ENCODE data around the gene CDK4. TPM values are rescaled to one million over a fixed set of nuclear protein-coding genes. Genes with fewer than 3 reads are reported as not detected.
A peak's percentile ranks its signal among the peaks of the same experiment; 100 is the strongest.

CDK4 gene
- total and polyA plus RNA-seq, 2 donors from 2014 or later: 69.1 to 118 TPM

DNA sequence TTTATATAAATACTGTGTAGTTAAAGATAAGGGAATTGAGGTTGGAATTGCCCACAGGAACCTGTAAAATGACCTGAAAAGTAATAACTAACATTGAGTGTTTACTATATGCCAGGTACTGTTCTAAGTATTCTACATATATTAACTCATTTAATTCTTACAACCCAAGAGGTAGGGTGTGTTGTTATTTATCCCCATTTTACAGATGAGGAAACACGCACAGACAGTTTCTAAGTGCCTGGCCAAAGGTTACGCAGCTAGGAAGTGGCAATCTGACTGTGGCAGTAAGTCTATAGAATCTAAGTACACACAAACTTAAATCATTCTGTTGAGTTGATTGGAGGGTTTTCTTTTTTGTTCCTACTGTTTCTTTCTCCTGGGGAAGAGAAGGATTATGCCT lies 8.3 kb downstream of the CDK4 start:
- peaks cover 0 to 8% (median 5%) of the 10 kb centered on the region in 3 donors for H3K4me1 ChIP-seq (ENCODE audit: control insufficient read depth in 2 of 3, insufficient read depth in 2 of 3, low read depth in 1 of 3, low read length in 3 of 3)
- H3K27ac ChIP-seq (ENCODE audit: low read depth in 2 of 2, low read length in 2 of 2): no peak overlapping the region
- TF ChIP-seq, protein P1, sequence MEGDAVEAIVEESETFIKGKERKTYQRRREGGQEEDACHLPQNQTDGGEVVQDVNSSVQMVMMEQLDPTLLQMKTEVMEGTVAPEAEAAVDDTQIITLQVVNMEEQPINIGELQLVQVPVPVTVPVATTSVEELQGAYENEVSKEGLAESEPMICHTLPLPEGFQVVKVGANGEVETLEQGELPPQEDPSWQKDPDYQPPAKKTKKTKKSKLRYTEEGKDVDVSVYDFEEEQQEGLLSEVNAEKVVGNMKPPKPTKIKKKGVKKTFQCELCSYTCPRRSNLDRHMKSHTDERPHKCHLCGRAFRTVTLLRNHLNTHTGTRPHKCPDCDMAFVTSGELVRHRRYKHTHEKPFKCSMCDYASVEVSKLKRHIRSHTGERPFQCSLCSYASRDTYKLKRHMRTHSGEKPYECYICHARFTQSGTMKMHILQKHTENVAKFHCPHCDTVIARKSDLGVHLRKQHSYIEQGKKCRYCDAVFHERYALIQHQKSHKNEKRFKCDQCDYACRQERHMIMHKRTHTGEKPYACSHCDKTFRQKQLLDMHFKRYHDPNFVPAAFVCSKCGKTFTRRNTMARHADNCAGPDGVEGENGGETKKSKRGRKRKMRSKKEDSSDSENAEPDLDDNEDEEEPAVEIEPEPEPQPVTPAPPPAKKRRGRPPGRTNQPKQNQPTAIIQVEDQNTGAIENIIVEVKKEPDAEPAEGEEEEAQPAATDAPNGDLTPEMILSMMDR (IDR thresholded peaks at IDR 0.05; ENCODE audit: borderline replicate concordance, extremely low read depth, insufficient read depth): no peak
- no peak overlapping the region for H3K9ac ChIP-seq (ENCODE audit: low read length in 3 of 3)
- peaks cover 4 to 10% (median 7%) of the 10 kb centered on the region in 3 donors for H3K36me3 ChIP-seq (ENCODE audit: control insufficient read depth in 2 of 3, insufficient read depth in 3 of 3, low read length in 3 of 3)
- DNase-seq: no peak
- no peaks in the 10 kb centered on the region for H3K9me3 ChIP-seq (ENCODE audit: control insufficient read depth in 2 of 3, insufficient read depth in 1 of 3, low read length in 3 of 3)
- H3K4me3 ChIP-seq (ENCODE audit: low read length in 3 of 3): no peak overlapping the region
- H3K27me3 ChIP-seq (ENCODE audit: control insufficient read depth, insufficient read depth, low read length): peaks cover 14% of the 10 kb centered on the region
- no peak for FAIRE-seq
- intact Hi-C loops (cut with DNase I): no loop called here

DNA sequence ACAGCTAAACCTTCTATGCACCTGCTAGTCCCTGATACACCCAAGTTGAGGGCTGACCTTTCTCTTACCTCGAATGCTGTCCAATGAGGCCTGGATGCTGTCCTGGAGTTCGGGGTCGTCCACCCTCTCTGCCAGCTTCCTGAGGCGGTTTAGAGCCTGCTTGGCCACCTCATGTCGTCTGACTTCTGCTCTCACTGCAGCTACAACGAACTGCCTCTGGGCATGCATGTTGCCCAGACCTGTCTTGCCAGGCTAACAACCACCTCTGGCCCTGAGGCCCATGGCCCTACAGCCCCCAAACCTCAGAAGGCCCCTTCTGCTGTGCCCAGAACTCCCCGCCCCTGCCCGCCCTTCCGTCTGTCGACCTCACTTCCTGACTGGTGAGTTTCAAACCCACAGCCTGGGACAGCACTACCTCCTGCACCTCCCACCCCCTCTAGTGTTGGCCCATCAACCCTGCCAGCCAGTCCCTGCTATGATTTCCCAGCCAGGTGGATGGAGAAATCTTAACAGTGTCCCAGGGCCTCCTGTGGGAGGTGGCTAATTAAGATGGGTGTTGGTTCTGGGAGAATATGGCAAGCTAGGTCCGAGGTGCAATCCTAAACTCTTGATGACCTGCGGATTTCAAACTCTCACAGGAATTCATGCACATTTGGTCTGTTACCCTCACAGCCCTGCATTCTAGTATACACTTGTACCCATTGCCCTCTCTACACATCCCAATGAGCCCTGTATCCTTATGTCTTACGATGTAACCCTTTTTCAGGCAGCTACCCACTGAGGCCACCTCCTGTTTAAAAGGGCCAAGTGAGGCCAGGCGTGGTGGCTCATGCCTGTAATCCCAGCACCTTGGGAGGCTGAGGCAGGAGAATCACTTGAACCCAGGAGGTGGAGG lies 10.0 kb downstream of the CDK4 start:
- H3K27me3 ChIP-seq (ENCODE audit: control insufficient read depth, insufficient read depth, low read length): peaks cover 16% of the 10 kb centered on the region
- intact Hi-C loops (cut with DNase I): no loop called here
- H3K9me3 ChIP-seq (ENCODE audit: control insufficient read depth in 2 of 3, insufficient read depth in 1 of 3, low read length in 3 of 3): no peaks in the 10 kb centered on the region
- peak overlapping the region in 1 of 3 donors; percentile 25 for H3K4me3 ChIP-seq (ENCODE audit: low read length in 3 of 3)
- H3K9ac ChIP-seq (ENCODE audit: low read length in 3 of 3): no peak overlapping the region
- H3K36me3 ChIP-seq (ENCODE audit: control insufficient read depth in 2 of 3, insufficient read depth in 3 of 3, low read length in 3 of 3): peaks cover 0 to 8% (median 2%) of the 10 kb centered on the region in 3 donors
- TF ChIP-seq, protein P1 (IDR thresholded peaks at IDR 0.05; ENCODE audit: borderline replicate concordance, extremely low read depth, insufficient read depth): no peak
- peaks cover 0 to 8% (median 5%) of the 10 kb centered on the region in 3 donors for H3K4me1 ChIP-seq (ENCODE audit: control insufficient read depth in 2 of 3, insufficient read depth in 2 of 3, low read depth in 1 of 3, low read length in 3 of 3)
- no peak overlapping the region for H3K27ac ChIP-seq (ENCODE audit: low read depth in 2 of 2, low read length in 2 of 2)
- DNase-seq: no peak
- FAIRE-seq: no peak

DNA sequence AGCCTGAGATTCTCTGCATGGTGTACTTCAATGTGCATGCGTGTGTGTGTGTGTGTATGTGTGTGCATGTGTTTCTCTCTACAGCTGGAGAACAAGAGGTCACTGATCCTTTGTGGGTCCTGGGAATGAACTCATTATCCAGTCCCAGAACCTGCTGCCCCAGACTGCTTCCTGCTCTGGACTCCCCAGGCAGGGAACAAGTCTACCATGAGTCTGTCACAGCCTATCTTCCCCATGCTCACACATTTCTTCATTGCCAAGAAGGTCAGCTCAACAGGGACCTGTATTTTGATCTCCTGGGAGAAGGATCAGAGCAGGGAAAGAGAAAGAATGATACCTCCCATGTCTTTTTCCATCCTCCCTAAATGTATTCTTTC lies 10.7 kb downstream of the CDK4 start:
- Histone ChIP-seq H3K4me1 (ENCODE audit: control insufficient read depth in 2 of 3, insufficient read depth in 2 of 3, low read depth in 1 of 3, low read length in 3 of 3) (peaks cover 0 to 10% (median 9%) of the 10 kb centered on the region in 3 donors), H3K36me3 (ENCODE audit: control insufficient read depth in 2 of 3, insufficient read depth in 3 of 3, low read length in 3 of 3) (peaks cover 0 to 3% (median 0%) of the 10 kb centered on the region in 3 donors), H3K4me3 (ENCODE audit: low read length in 3 of 3) (no peak overlapping the region), H3K27ac (ENCODE audit: low read depth in 2 of 2, low read length in 2 of 2) (no peak overlapping the region), H3K27me3 (ENCODE audit: control insufficient read depth, insufficient read depth, low read length) (peaks cover 19% of the 10 kb centered on the region), H3K9me3 (ENCODE audit: control insufficient read depth in 2 of 3, insufficient read depth in 1 of 3, low read length in 3 of 3) (no peaks in the 10 kb centered on the region), H3K9ac (ENCODE audit: low read length in 3 of 3) (no peak overlapping the region)
- FAIRE-seq (no peak), DNase-seq (no peak)
- intact Hi-C loops (cut with DNase I): no loop called here
- TF ChIP-seq, protein P1 (IDR thresholded peaks at IDR 0.05; ENCODE audit: borderline replicate concordance, extremely low read depth, insufficient read depth): no peak
